ENCODE measurements around the gene SLC4A8.
"Not testable (repeated sequence)": the region's sequence is repeated elsewhere in the genome, so short reads cannot be mapped to it uniquely, and the experiment has no call there.

Gene SLC4A8

GRCh38 chr12:51482929-51483697 is 58.5 kb downstream of the SLC4A8 start:
- DNase-seq, result peak; percentile 57

- no peak for DNase-seq
These were observed 59.5 kb downstream of the SLC4A8 start for GRCh38 chr12:51484119-51484518.

GRCh38 chr12:51488281-51488680 is 63.6 kb downstream of the SLC4A8 start:
- DNase-seq, result no peak

GRCh38 chr12:51493281-51493680 is 68.7 kb downstream of the SLC4A8 start:
- no peak for DNase-seq

- no peak for DNase-seq
These were observed 72.3 kb downstream of the SLC4A8 start for GRCh38 chr12:51496895-51497294.

- no peak for DNase-seq
These were observed 80.2 kb downstream of the SLC4A8 start for GRCh38 chr12:51504851-51505250.

GRCh38 chr12:51505360-51506105 is 80.9 kb downstream of the SLC4A8 start:
- DNase-seq, result no peak

GRCh38 chr12:51507178-51507577 is 82.5 kb downstream of the SLC4A8 start:
- DNase-seq, result no peak

GRCh38 chr12:51508285-51508684 is 83.7 kb downstream of the SLC4A8 start:
- no peak for DNase-seq

GRCh38 chr12:51511546-51512260 is 87.1 kb downstream of the SLC4A8 start:
- DNase-seq, result no peak

GRCh38 chr12:51512438-51512837 is 87.8 kb downstream of the SLC4A8 start:
- DNase-seq, result no peak

GRCh38 chr12:51515037-51515436 is 90.4 kb downstream of the SLC4A8 start:
- DNase-seq, result not testable (repeated sequence)

- no peak for DNase-seq
These were observed 92.7 kb downstream of the SLC4A8 start for GRCh38 chr12:51517316-51517715.

- DNase-seq, result no peak
These were observed 93.2 kb downstream of the SLC4A8 start for GRCh38 chr12:51517800-51518199.

GRCh38 chr12:51519755-51520154 is 95.1 kb downstream of the SLC4A8 start:
- no peak for DNase-seq

- no peak for DNase-seq
These were observed 96.1 kb downstream of the SLC4A8 start for GRCh38 chr12:51520576-51521325.

GRCh38 chr12:51521554-51522276 is 97.1 kb downstream of the SLC4A8 start:
- DNase-seq, result no peak

- DNase-seq, result no peak
These were observed 98.1 kb downstream of the SLC4A8 start for GRCh38 chr12:51522696-51523095.

GRCh38 chr12:51524386-51524901 is 99.8 kb downstream of the SLC4A8 start:
- no peak for DNase-seq

- no peak for DNase-seq
These were observed 100.9 kb downstream of the SLC4A8 start for GRCh38 chr12:51525518-51525917.

GRCh38 chr12:51527966-51528365 is 103.3 kb downstream of the SLC4A8 start:
- DNase-seq, result no peak

All from activated CD8-positive, alpha-beta memory T cell treated with anti-CD3 and anti-CD28 coated beads, Interleukin-2, amount 50 U/mL, for 48 hours (primary cell).